ENCODE measurements around the gene ALDH1A2. TPM values are rescaled to one million over a fixed set of nuclear protein-coding genes. Genes with fewer than 3 reads are reported as not detected.

Gene ALDH1A2
- polyA plus RNA-seq, 1 donor from 2014 or later = 0.24 TPM

- no peak overlapping the region for H3K9ac ChIP-seq (ENCODE audit: low read length)
These were observed 119.9 kb downstream of the ALDH1A2 start for GRCh38 chr15:57945616-57946015.

GRCh38 chr15:57943754-57944420, 121.6 kb downstream of the ALDH1A2 start:
- Histone ChIP-seq H3K9ac (ENCODE audit: low read length) (no peak overlapping the region), H2AFZ (ENCODE audit: low read depth, low read length) (no peak overlapping the region), H3K9me2 (ENCODE audit: insufficient read depth, low read length) (no peaks in the 10 kb centered on the region), H3K4me3 (ENCODE audit: low read length) (no peak overlapping the region), H4K20me1 (ENCODE audit: insufficient read depth) (no peaks in the 10 kb centered on the region), H3K27ac (ENCODE audit: low read length) (no peak overlapping the region), H3K36me3 (ENCODE audit: insufficient read depth, low read length) (no peaks in the 10 kb centered on the region), H3K79me2 (replicated peaks; ENCODE audit: insufficient read depth, low read length) (no peaks in the 10 kb centered on the region), H3F3A (ENCODE audit: insufficient read depth, low read length, poor library complexity, severe bottlenecking) (no peaks in the 10 kb centered on the region), H3K9me3 (ENCODE audit: low read length) (no peaks in the 10 kb centered on the region), H3K27me3 (ENCODE audit: insufficient read depth, low read depth, low read length) (no peaks in the 10 kb centered on the region), H3K4me2 (ENCODE audit: low read length) (no peak overlapping the region)
- TF ChIP-seq TAF1 (IDR thresholded peaks at IDR 0.05; ENCODE audit: low read depth) (no peak), REST (IDR thresholded peaks at IDR 0.05; ENCODE audit: borderline replicate concordance) (no peak), SMC3 (conservative IDR thresholded peaks at IDR 0.05; ENCODE audit: poor library complexity) (no peak), CTCF (IDR thresholded peaks at IDR 0.05; ENCODE audit: poor library complexity, severe bottlenecking) (no peak), EP300 (conservative IDR thresholded peaks at IDR 0.05; ENCODE audit: poor library complexity, severe bottlenecking) (no peak), POLR2AphosphoS5 (IDR thresholded peaks at IDR 0.05) (no peak), RAD21 (conservative IDR thresholded peaks at IDR 0.05) (no peak), EZH2 (IDR thresholded peaks at IDR 0.05; ENCODE audit: borderline replicate concordance, insufficient read depth, low read length, poor library complexity, severe bottlenecking) (no peak), MXI1 (conservative IDR thresholded peaks at IDR 0.05; ENCODE audit: poor library complexity, severe bottlenecking) (no peak)

More at GRCh38 chr15:57945616-57946015, 119.9 kb downstream of the ALDH1A2 start:
- Histone ChIP-seq H3K9me2 (ENCODE audit: insufficient read depth, low read length) (no peaks in the 10 kb centered on the region), H4K20me1 (ENCODE audit: insufficient read depth) (no peaks in the 10 kb centered on the region), H3K27me3 (ENCODE audit: insufficient read depth, low read depth, low read length) (no peaks in the 10 kb centered on the region), H3F3A (ENCODE audit: insufficient read depth, low read length, poor library complexity, severe bottlenecking) (no peaks in the 10 kb centered on the region), H3K4me3 (ENCODE audit: low read length) (no peak overlapping the region), H3K36me3 (ENCODE audit: insufficient read depth, low read length) (no peaks in the 10 kb centered on the region), H2AFZ (ENCODE audit: low read depth, low read length) (no peak overlapping the region), H3K27ac (ENCODE audit: low read length) (no peak overlapping the region), H3K4me2 (ENCODE audit: low read length) (no peak overlapping the region), H3K79me2 (replicated peaks; ENCODE audit: insufficient read depth, low read length) (no peaks in the 10 kb centered on the region), H3K9me3 (ENCODE audit: low read length) (no peaks in the 10 kb centered on the region)
- TF ChIP-seq MXI1 (conservative IDR thresholded peaks at IDR 0.05; ENCODE audit: poor library complexity, severe bottlenecking) = no peak
- no peak for TF ChIP-seq EP300 (conservative IDR thresholded peaks at IDR 0.05; ENCODE audit: poor library complexity, severe bottlenecking)
- TF ChIP-seq SMC3 (conservative IDR thresholded peaks at IDR 0.05; ENCODE audit: poor library complexity) = no peak
- TF ChIP-seq RAD21 (conservative IDR thresholded peaks at IDR 0.05) = no peak

Measured in neural cell (in vitro differentiated cells).